HEK293 (cell line): ENCODE measurements around the gene NCOR2.

ENCODE experiments used
- IKZF3 ChIP-seq: fragments of 450-650 bp; IDR thresholded peaks from 2 replicates; pipeline ENCODE4 v1.5.0; 2018; ENCODE audit warnings: missing biosample characterization, mild to moderate bottlenecking, missing genetic modification characterization, moderate library complexity
- SP2 ChIP-seq: fragments of 450-650 bp; formaldehyde crosslinking; IDR thresholded peaks from 2 replicates; pipeline ENCODE4 v1.5.1; 2016; ENCODE audit warnings: missing biosample characterization, missing genetic modification characterization
- YY1 ChIP-seq: fragments of 450-650 bp; formaldehyde crosslinking; IDR thresholded peaks from 2 replicates; pipeline ENCODE4 v1.5.1; 2018; ENCODE audit warnings: missing biosample characterization, missing genetic modification characterization
- ZFP3 ChIP-seq: fragments of 450-650 bp; formaldehyde crosslinking; IDR thresholded peaks from 2 replicates; pipeline ENCODE4 v1.5.1; 2016; ENCODE audit warnings: low read depth, missing biosample characterization, missing genetic modification characterization
- TF ChIP-seq, protein P1 (sequence below): fragments of 450-650 bp; formaldehyde crosslinking; IDR thresholded peaks from 2 replicates; pipeline ENCODE4 v1.5.1; 2016; ENCODE audit warnings: missing biosample characterization, missing genetic modification characterization

DNA sequence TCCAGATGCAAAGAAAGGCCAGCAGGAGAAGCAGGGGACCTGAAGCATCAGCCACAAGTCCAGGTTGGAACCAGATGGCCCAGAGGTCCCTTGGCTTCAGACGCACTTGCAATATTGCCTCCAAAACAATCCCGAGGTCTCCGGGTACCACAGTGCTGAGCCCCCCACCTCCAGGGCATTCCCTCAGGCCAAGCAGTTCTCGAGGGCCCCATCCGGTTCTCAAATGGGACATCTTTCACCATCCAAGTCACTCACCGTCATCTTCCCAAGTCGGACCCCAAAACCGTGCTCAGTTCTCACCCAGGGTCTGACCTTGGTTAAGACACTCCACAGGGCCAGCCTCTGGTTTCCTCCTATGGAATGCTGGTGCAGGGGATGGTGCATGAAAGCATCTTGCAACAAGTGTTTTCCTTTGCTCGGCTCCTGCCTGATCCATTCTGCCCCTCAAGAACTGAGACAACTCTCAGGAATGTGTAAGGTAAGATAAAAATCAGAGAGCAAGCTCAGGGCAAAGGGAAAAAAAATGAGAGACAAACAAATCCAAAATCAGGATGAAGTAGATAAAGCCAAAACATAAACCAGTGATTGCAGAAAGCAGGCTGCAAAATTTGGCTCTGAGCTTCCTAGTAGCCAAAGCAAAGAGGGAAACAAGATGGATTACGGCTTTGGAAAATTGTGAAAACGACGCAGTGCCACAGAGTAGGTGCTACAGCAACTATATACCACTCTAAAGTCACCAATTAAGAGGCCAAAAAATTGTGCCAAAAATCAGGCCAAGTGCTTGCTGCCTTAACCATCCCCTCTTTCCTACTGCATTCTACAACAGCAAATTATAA, 8.0 kb downstream of the NCOR2 start:
- TF ChIP-seq, protein P1, sequence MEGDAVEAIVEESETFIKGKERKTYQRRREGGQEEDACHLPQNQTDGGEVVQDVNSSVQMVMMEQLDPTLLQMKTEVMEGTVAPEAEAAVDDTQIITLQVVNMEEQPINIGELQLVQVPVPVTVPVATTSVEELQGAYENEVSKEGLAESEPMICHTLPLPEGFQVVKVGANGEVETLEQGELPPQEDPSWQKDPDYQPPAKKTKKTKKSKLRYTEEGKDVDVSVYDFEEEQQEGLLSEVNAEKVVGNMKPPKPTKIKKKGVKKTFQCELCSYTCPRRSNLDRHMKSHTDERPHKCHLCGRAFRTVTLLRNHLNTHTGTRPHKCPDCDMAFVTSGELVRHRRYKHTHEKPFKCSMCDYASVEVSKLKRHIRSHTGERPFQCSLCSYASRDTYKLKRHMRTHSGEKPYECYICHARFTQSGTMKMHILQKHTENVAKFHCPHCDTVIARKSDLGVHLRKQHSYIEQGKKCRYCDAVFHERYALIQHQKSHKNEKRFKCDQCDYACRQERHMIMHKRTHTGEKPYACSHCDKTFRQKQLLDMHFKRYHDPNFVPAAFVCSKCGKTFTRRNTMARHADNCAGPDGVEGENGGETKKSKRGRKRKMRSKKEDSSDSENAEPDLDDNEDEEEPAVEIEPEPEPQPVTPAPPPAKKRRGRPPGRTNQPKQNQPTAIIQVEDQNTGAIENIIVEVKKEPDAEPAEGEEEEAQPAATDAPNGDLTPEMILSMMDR, result no peak
- TF ChIP-seq ZFP3 (tag by site-specific recombination) (no peak), IKZF3 (no peak), YY1 (no peak), SP2 (tag by site-specific recombination) (no peak)
